ENCODE results near the gene CFAP91.

DNA sequence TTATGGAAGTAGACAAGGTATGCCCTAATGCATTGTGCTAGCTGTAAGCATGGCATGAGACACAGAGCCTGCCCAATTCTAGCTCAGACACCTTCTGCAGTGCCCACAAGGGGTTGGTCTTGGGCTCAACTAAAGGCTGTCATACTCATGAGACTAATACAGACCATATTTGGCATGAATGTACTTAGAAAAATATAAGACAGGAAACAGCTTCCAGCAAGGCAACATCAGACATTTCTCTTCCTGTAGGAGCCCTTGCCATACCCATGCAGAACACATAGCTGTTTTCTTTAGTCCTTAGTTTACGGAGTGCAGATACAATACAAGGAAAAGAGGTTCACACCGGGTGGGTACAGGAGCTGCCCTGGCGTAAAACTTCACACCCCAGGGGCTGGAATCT, 48.6 kb downstream of the CFAP91 start:
- TF ChIP-seq EZH2 (IDR thresholded peaks at IDR 0.05), result no peak
- no peak for TF ChIP-seq POLR2AphosphoS5 (IDR thresholded peaks at IDR 0.05; ENCODE audit: borderline replicate concordance, low read depth, low read length)

Measured in SK-N-MC (cell line).